H1 (cell line): ENCODE results near the gene SIRT3. TPM values are rescaled to one million over a fixed set of nuclear protein-coding genes. Genes with fewer than 3 reads are reported as not detected.

Source experiments
- CTCF ChIA-PET: fragments of 300-600 bp; sonication (Branson Sonifier 250); formaldehyde crosslinking; loops from one replicate; lab custom pipeline; 2021; ENCODE audit not compliant: partially characterized antibody; lab: Charles Lee
- POLR2A ChIA-PET: fragments of 300-600 bp; sonication (Branson Sonifier 250); formaldehyde crosslinking; loops from one replicate; lab custom pipeline; 2021; ENCODE audit warnings: inconsistent platforms; ENCODE audit not compliant: partially characterized antibody; lab: Charles Lee
- DNase-seq, 2 experiments: peaks; one replicate each; pipeline versions ENCODE4 v3.0.0 to v3.0.0-alpha.2; 2010 to 2022; ENCODE audit warnings: low spot score in 2 of 2, low read depth in 1 of 2, mixed read lengths in 1 of 2
- FAIRE-seq: peaks from 2 replicates; lab custom pipeline; 2011; peaks lifted over from hg19 to GRCh38; lab: Jason Lieb, UNC
- H2AFZ ChIP-seq: 2 replicates; pipeline ENCODE4 v1.8.1; 2012; ENCODE audit warnings: low read length, inconsistent platforms
- H2AK5ac ChIP-seq: 2 replicates; pipeline ENCODE4 v1.6.1; 2013; ENCODE audit warnings: low read depth, low read length
- H2BK120ac ChIP-seq: replicated peaks from 2 replicates; pipeline ENCODE3; 2013; ENCODE audit warnings: low read depth, low read length, inconsistent platforms
- H2BK12ac ChIP-seq: 2 replicates; pipeline ENCODE4 v1.6.1; 2013; ENCODE audit warnings: low read depth, low read length
- H2BK15ac ChIP-seq: 2 replicates; pipeline ENCODE4 v1.6.1; 2013; ENCODE audit warnings: low read length
- H2BK20ac ChIP-seq: 2 replicates; pipeline ENCODE4 v1.6.1; 2013; ENCODE audit warnings: low read length
- H2BK5ac ChIP-seq: 2 replicates; pipeline ENCODE4 v1.6.1; 2013; ENCODE audit warnings: low read depth, low read length
- H3K14ac ChIP-seq: 2 replicates; pipeline ENCODE4 v1.6.1; 2013; ENCODE audit warnings: inconsistent platforms; ENCODE audit not compliant: insufficient read length
- H3K18ac ChIP-seq: 2 replicates; pipeline ENCODE4 v1.6.1; 2013; ENCODE audit warnings: low read length; ENCODE audit errors: extremely low read depth
- H3K23ac ChIP-seq: 2 replicates; pipeline ENCODE4 v1.6.1; 2013; ENCODE audit warnings: inconsistent platforms; ENCODE audit not compliant: insufficient read length
- H3K23me2 ChIP-seq: 2 replicates; pipeline ENCODE4 v1.6.1; 2013; ENCODE audit warnings: low read depth, low read length
- H3K27ac ChIP-seq: 2 replicates; pipeline ENCODE4 v1.6.1; 2011; ENCODE audit warnings: low read depth, low read length, inconsistent platforms
- H3K27me3 ChIP-seq, 4 experiments: replicated peaks in 1 of 4; 1 replicate in 1 of 4; 2 replicates in 3 of 4; pipeline versions ENCODE4 v1.6.1 to v1.8.1; 2011 to 2013; ENCODE audit warnings: low read length in 3 of 4, mild to moderate bottlenecking in 3 of 4, inconsistent platforms in 2 of 4, mixed read lengths in 2 of 4, moderate library complexity in 1 of 4; ENCODE audit not compliant: control insufficient read depth in 3 of 4, insufficient read depth in 3 of 4; ENCODE audit errors: extremely low read depth in 1 of 4
- H3K36me3 ChIP-seq, 4 experiments: 2 replicates each; pipeline versions ENCODE4 v1.6.1 to v1.8.1; 2011 to 2013; ENCODE audit warnings: mild to moderate bottlenecking in 4 of 4, low read length in 3 of 4, moderate library complexity in 2 of 4, control low read depth in 1 of 4, inconsistent platforms in 1 of 4; ENCODE audit not compliant: insufficient read depth in 4 of 4, control insufficient read depth in 2 of 4
- H3K4ac ChIP-seq: replicated peaks from 2 replicates; pipeline ENCODE3; 2013; ENCODE audit warnings: low read length, low read depth, mixed read lengths, inconsistent platforms; ENCODE audit not compliant: insufficient read length
- H3K4me1 ChIP-seq, 4 experiments: replicated peaks in 1 of 4; 1 replicate in 1 of 4; 2 replicates in 3 of 4; pipeline versions ENCODE4 v1.6.1 to v1.8.1; 2011 to 2013; ENCODE audit warnings: low read length in 3 of 4, inconsistent platforms in 2 of 4, mixed read lengths in 1 of 4; ENCODE audit not compliant: insufficient read depth in 4 of 4, control insufficient read depth in 3 of 4
- H3K4me2 ChIP-seq, 2 experiments: 2 replicates each; pipeline versions ENCODE4 v1.6.1 to v1.8.1; 2011 to 2013; ENCODE audit warnings: low read depth in 2 of 2, low read length in 2 of 2, control low read depth in 1 of 2, inconsistent platforms in 1 of 2, mild to moderate bottlenecking in 1 of 2; ENCODE audit not compliant: insufficient read depth in 1 of 2
- H3K4me3 ChIP-seq, 4 experiments: fragments of 200-600, 300-600 bp in 1 of 4; sonication (generic), shearing (Covaris generic), sonication (Bioruptor Twin) in 1 of 4; 2 replicates each; pipeline versions ENCODE4 v1.5.1 to v1.8.1; 2011 to 2016; ENCODE audit warnings: low read length in 4 of 4, low read depth in 3 of 4, control low read depth in 2 of 4, inconsistent platforms in 2 of 4, mild to moderate bottlenecking in 2 of 4, mixed read lengths in 1 of 4, moderate library complexity in 1 of 4; ENCODE audit not compliant: insufficient read depth in 2 of 4; ENCODE audit errors: extremely low read depth in 1 of 4
- H3K56ac ChIP-seq: replicated peaks from 2 replicates; pipeline ENCODE3; 2013; ENCODE audit warnings: low read depth, mild to moderate bottlenecking, mixed read lengths, low read length, inconsistent platforms; ENCODE audit not compliant: insufficient read length
- H3K79me1 ChIP-seq: 2 replicates; pipeline ENCODE4 v1.6.1; 2013; ENCODE audit warnings: low read depth, low read length, control low read depth
- H3K79me2 ChIP-seq, 2 experiments: 2 replicates each; pipeline versions ENCODE4 v1.6.1 to v1.8.1; 2012 to 2013; ENCODE audit warnings: low read length in 2 of 2, mild to moderate bottlenecking in 2 of 2, inconsistent platforms in 1 of 2; ENCODE audit not compliant: insufficient read depth in 2 of 2, control insufficient read depth in 1 of 2
- H3K9ac ChIP-seq, 4 experiments: replicated peaks in 1 of 4; 1 replicate in 1 of 4; 2 replicates in 3 of 4; pipeline versions ENCODE4 v1.6.1 to v1.8.1; 2011 to 2013; ENCODE audit warnings: low read depth in 3 of 4, low read length in 3 of 4, control low read depth in 2 of 4, mild to moderate bottlenecking in 2 of 4, moderate library complexity in 2 of 4, inconsistent platforms in 1 of 4; ENCODE audit errors: extremely low read depth in 1 of 4
- H3K9me3 ChIP-seq, 2 experiments: 2 replicates each; pipeline versions ENCODE4 v1.6.1 to v1.8.1; 2012 to 2013; ENCODE audit warnings: mild to moderate bottlenecking in 2 of 2, moderate library complexity in 2 of 2, control low read depth in 1 of 2, inconsistent platforms in 1 of 2, low read depth in 1 of 2, low read length in 1 of 2, mixed read lengths in 1 of 2; ENCODE audit not compliant: insufficient read depth in 2 of 2
- H4K20me1 ChIP-seq, 2 experiments: replicated peaks in 1 of 2; 2 replicates each; pipeline versions ENCODE3 to v1.8.1; 2011 to 2013; ENCODE audit warnings: inconsistent platforms in 2 of 2, low read length in 2 of 2, mild to moderate bottlenecking in 1 of 2; ENCODE audit not compliant: insufficient read depth in 2 of 2, control insufficient read depth in 1 of 2
- H4K5ac ChIP-seq: 2 replicates; pipeline ENCODE4 v1.6.1; 2013; ENCODE audit warnings: low read length, low read depth, mixed read lengths, inconsistent platforms; ENCODE audit not compliant: insufficient read length
- H4K8ac ChIP-seq: 2 replicates; pipeline ENCODE4 v1.8.0; 2013; ENCODE audit warnings: mild to moderate bottlenecking, moderate library complexity, low read length, inconsistent platforms; ENCODE audit not compliant: insufficient read depth; ENCODE audit errors: extremely low read depth
- H4K91ac ChIP-seq: replicated peaks from 2 replicates; pipeline ENCODE3; 2013; ENCODE audit warnings: low read length, mixed read lengths, inconsistent platforms; ENCODE audit not compliant: insufficient read length
- KDM1A ChIP-seq: fragments of 200-600, 300-600 bp; sonication (generic); IDR thresholded peaks from 2 replicates; pipeline ENCODE4 v1.7.1; 2016; ENCODE audit warnings: mild to moderate bottlenecking, low read length, borderline replicate concordance
- KDM5A ChIP-seq: fragments of 200-600 bp; IDR thresholded peaks from 2 replicates; pipeline ENCODE4 v1.7.1; 2012; ENCODE audit warnings: mild to moderate bottlenecking, low read length, inconsistent platforms, mixed read lengths
- RFX5 ChIP-seq: IDR thresholded peaks from 2 replicates; pipeline ENCODE4 v1.6.1; 2011; ENCODE audit warnings: low read depth, low read length, improper control_type of control experiment, borderline replicate concordance
- TAF7 ChIP-seq: optimal IDR thresholded peaks from 2 replicates; pipeline ENCODE3; 2011; ENCODE audit warnings: low read depth, mild to moderate bottlenecking, inconsistent platforms, low read length, moderate library complexity, borderline replicate concordance
- polyA plus RNA-seq, 7 experiments: library from polyadenylated mRNA; depleted of rRNA in 3 of 7; stranded (reverse) in 5 of 7; unstranded in 2 of 7; fragments of >200 nt in 5 of 7; fragments of 200-250 nt in 2 of 7; gene quantifications; 1 replicate in 5 of 7; 2 replicates in 1 of 7; 4 replicates in 1 of 7; pipeline versions ENCODE4 v1.2.1 to v1.2.3, GENCODE V29; 2011 to 2013; ENCODE audit warnings: missing spikeins in 2 of 7, mixed read lengths in 2 of 7
- total RNA-seq: library from RNA; stranded (reverse); fragmentation: NEBNext Ultra II Directional; extraction: Animal tissue kit (Norgen Biotek cat#: 25700); gene quantifications from 2 replicates; pipeline ENCODE4 v1.2.1, GENCODE V29; 2021

Gene SIRT3
- total and polyA plus RNA-seq, 2 of the 8 experiments (the other 6 are each of a cell fraction or from before 2014, with no cell fraction given), result 14.3 to 21.6 TPM

- Histone ChIP-seq H3K23ac (no peak overlapping the region), H4K8ac (no peak overlapping the region), H3K23me2 (no peaks in the 10 kb centered on the region), H2BK120ac (no peak overlapping the region), H3K27me3 (peaks cover 0 to 3% (median 1%) of the 10 kb centered on the region in 4 experiments; a peak in 2 of 7 replicates), H3K4me2 (no peak overlapping the region), H3K4ac (no peak overlapping the region), H4K5ac (no peak overlapping the region), H3K79me2 (no peaks in the 10 kb centered on the region), H3K36me3 (no peaks in the 10 kb centered on the region), H2BK12ac (no peak overlapping the region), H2BK15ac (no peak overlapping the region), H3K9me3 (no peaks in the 10 kb centered on the region), H2AFZ (no peak overlapping the region), H2BK5ac (no peak overlapping the region), H3K9ac (no peak overlapping the region), H3K4me1 (peaks cover 0 to 3% (median under 1%) of the 10 kb centered on the region in 4 experiments; a peak in 3 of 7 replicates), H4K20me1 (no peaks in the 10 kb centered on the region), H4K91ac (no peak overlapping the region), H3K79me1 (no peaks in the 10 kb centered on the region), H3K27ac (no peak overlapping the region), H2AK5ac (no peak overlapping the region), H3K56ac (no peak overlapping the region), H2BK20ac (no peak overlapping the region), H3K4me3 (no peak overlapping the region), H3K18ac (no peak overlapping the region), H3K14ac (no peak overlapping the region)
- FAIRE-seq (no peak), DNase-seq (no peak)
- ChIA-PET CTCF (interaction anchor here (0.9 to 7.0 kb wide), 3 partner anchors 15 to 87 kb away, joined by 4 to 36 read pairs (median 5); no protein-coding TSS in a partner anchor), POLR2A (interaction anchor here (1.3 kb wide), 1 partner anchor 9 kb away, joined by 4 read pairs; no protein-coding TSS in a partner anchor)
- TF ChIP-seq KDM5A (no peak), RFX5 (no peak), KDM1A (no peak), TAF7 (no peak)
Observed at GRCh38 chr11:276219-276618, 40.1 kb upstream of the SIRT3 start.
